Neural crest cell (in vitro differentiated cells): Measurements from ENCODE around the gene TMEM39A. TPM values are rescaled to one million over a fixed set of nuclear protein-coding genes. Genes with fewer than 3 reads are reported as not detected.

Source experiments
- DNase-seq: peaks from one replicate; pipeline ENCODE4 v3.0.0; 2021; ENCODE audit warnings: low read depth, mixed read lengths, low spot score
- H3K27ac Mint-ChIP-seq: one replicate; pipeline ENCODE4 v1.8.0; 2021; ENCODE audit warnings: mild to moderate bottlenecking, mixed read lengths; ENCODE audit not compliant: unreplicated experiment
- H3K27me3 Mint-ChIP-seq: 2 replicates; pipeline ENCODE4 v1.8.0; 2021; ENCODE audit warnings: low read depth, mild to moderate bottlenecking, mixed read lengths
- H3K36me3 Mint-ChIP-seq: 2 replicates; pipeline ENCODE4 v1.8.0; 2021; ENCODE audit warnings: low read depth, mild to moderate bottlenecking, mixed read lengths
- H3K4me1 Mint-ChIP-seq: 2 replicates; pipeline ENCODE4 v1.8.0; 2021; ENCODE audit warnings: mixed read lengths
- H3K4me3 Mint-ChIP-seq: one replicate; pipeline ENCODE4 v1.8.0; 2021; ENCODE audit warnings: mild to moderate bottlenecking, mixed read lengths
- H3K9me3 Mint-ChIP-seq: 2 replicates; pipeline ENCODE4 v1.8.0; 2021; ENCODE audit warnings: mixed read lengths
- total RNA-seq: library from RNA; stranded (reverse); gene quantifications from 2 replicates; pipeline ENCODE4 v1.2.1, GENCODE V29; 2021
- TF ChIP-seq, protein P1 (sequence below): fragments of 200-600 bp; sonication (generic); conservative IDR thresholded peaks from 2 replicates; pipeline ENCODE4 v1.5.0; 2021; ENCODE audit warnings: antibody characterized with exemption, mild to moderate bottlenecking

Gene TMEM39A
- total RNA-seq, 1 donor from 2014 or later = 36.1 TPM

- H3K27ac Mint-ChIP-seq = no peak overlapping the region
- H3K27me3 Mint-ChIP-seq = no peaks in the 10 kb centered on the region
- H3K4me1 Mint-ChIP-seq = no peaks in the 10 kb centered on the region
- H3K4me3 Mint-ChIP-seq = no peak overlapping the region
- DNase-seq = no peak
- TF ChIP-seq, protein P1, sequence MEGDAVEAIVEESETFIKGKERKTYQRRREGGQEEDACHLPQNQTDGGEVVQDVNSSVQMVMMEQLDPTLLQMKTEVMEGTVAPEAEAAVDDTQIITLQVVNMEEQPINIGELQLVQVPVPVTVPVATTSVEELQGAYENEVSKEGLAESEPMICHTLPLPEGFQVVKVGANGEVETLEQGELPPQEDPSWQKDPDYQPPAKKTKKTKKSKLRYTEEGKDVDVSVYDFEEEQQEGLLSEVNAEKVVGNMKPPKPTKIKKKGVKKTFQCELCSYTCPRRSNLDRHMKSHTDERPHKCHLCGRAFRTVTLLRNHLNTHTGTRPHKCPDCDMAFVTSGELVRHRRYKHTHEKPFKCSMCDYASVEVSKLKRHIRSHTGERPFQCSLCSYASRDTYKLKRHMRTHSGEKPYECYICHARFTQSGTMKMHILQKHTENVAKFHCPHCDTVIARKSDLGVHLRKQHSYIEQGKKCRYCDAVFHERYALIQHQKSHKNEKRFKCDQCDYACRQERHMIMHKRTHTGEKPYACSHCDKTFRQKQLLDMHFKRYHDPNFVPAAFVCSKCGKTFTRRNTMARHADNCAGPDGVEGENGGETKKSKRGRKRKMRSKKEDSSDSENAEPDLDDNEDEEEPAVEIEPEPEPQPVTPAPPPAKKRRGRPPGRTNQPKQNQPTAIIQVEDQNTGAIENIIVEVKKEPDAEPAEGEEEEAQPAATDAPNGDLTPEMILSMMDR = no peak
- H3K36me3 Mint-ChIP-seq = peaks cover 4% of the 10 kb centered on the region
- no peaks in the 10 kb centered on the region for H3K9me3 Mint-ChIP-seq
Observed at GRCh38 chr3:119380697-119381096, 82.7 kb downstream of the TMEM39A start.

Other genes with a start within 250 kb of the TMEM39A start
- gene B4GALT4, start 222.7 kb downstream of the TMEM39A start, total RNA-seq = 12.0 and 12.1 TPM in 2 replicates
- 5.4 and 6.3 TPM in 2 replicates for gene ARHGAP31, start 169.2 kb downstream of the TMEM39A start, total RNA-seq
- 29.0 and 31.1 TPM in 2 replicates for gene POGLUT1, start 5.3 kb upstream of the TMEM39A start, total RNA-seq
- gene TIMMDC1, start 34.9 kb upstream of the TMEM39A start, total RNA-seq = 94.2 and 98.2 TPM in 2 replicates
- gene CD80, start 96.0 kb upstream of the TMEM39A start, total RNA-seq = not detected in 2 replicates
- 3.5 TPM in 2 replicates for gene ADPRH, start 115.9 kb upstream of the TMEM39A start, total RNA-seq
- not detected in 2 replicates for gene PLA1A, start 134.3 kb upstream of the TMEM39A start, total RNA-seq
- gene POPDC2, start 197.0 kb upstream of the TMEM39A start, total RNA-seq = 2.8 and 3.8 TPM in 2 replicates
- gene COX17, start 213.8 kb upstream of the TMEM39A start, total RNA-seq = 27.5 and 27.7 TPM in 2 replicates
- 7.0 TPM in 2 replicates for gene CFAP91, start 239.4 kb upstream of the TMEM39A start, total RNA-seq